Measurements from ENCODE around the gene FYN.

Gene FYN

DNA sequence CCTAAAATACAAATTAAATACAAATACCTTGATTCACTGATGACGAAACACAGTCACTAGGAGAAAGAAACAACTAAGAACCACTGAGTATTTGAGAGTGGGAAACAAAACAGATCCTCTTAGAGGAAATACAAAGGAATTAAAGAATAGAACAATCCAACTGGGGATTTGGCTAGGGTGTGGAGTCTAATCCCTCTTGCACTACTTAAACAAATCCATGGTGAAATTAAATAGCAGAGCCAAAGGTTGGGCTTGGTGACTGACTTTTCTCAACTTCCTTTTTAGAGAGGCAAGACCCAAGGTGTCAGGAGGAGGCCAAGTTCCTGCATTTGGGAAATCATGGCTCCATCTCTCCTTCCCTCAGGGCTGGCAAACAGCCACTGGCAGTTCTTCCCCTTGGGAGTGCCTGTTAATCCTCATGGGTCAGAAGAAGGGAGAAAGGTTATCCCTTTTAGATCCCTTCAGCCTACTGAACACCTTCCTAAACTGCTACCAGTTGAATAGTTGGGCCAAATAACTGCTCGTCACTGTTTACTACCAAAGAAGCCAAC, 166.3 kb downstream of the FYN start:
- TF ChIP-seq, protein P1, sequence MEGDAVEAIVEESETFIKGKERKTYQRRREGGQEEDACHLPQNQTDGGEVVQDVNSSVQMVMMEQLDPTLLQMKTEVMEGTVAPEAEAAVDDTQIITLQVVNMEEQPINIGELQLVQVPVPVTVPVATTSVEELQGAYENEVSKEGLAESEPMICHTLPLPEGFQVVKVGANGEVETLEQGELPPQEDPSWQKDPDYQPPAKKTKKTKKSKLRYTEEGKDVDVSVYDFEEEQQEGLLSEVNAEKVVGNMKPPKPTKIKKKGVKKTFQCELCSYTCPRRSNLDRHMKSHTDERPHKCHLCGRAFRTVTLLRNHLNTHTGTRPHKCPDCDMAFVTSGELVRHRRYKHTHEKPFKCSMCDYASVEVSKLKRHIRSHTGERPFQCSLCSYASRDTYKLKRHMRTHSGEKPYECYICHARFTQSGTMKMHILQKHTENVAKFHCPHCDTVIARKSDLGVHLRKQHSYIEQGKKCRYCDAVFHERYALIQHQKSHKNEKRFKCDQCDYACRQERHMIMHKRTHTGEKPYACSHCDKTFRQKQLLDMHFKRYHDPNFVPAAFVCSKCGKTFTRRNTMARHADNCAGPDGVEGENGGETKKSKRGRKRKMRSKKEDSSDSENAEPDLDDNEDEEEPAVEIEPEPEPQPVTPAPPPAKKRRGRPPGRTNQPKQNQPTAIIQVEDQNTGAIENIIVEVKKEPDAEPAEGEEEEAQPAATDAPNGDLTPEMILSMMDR (IDR thresholded peaks at IDR 0.05), result no peak

DNA sequence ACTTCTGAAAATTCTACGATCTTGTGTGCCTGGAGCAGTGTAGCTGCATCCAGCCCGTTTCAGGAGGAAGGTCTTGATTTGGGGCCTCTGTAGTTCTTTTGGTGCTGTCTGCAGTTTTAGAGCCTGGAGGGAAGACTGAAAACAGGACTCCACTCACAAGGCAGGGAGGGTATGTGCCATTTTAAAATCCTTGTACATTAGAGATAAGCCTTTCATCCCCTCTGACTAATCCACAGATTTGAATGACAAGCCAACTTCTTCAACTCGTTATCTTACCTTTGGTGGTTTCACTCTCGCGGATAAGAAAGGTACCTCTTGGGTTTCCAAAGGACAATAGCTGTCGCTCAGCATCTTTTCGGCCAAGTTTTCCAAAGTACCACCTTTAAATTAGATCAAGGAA, 169.5 kb downstream of the FYN start:
- TF ChIP-seq, protein P1 (IDR thresholded peaks at IDR 0.05), result no peak

DNA sequence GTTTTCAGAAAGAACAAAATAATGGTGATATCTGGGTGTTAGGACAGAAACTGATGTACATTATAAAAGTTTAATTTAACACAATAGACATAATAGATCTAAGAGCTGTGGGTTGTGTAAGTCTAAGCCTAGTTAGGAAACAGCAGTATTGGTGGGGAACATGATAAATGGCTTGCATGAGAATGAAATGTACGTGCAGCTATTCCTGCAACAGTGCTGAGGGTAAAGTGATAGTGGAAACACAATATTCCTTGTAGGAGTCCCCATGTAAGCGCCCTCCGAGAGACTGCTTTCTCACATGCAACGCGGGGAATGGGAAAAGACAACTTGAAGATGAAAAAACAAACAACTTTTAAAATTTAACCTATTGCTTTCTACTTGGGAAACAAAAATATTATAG, 171.0 kb downstream of the FYN start:
- TF ChIP-seq, protein P1 (IDR thresholded peaks at IDR 0.05), result no peak

DNA sequence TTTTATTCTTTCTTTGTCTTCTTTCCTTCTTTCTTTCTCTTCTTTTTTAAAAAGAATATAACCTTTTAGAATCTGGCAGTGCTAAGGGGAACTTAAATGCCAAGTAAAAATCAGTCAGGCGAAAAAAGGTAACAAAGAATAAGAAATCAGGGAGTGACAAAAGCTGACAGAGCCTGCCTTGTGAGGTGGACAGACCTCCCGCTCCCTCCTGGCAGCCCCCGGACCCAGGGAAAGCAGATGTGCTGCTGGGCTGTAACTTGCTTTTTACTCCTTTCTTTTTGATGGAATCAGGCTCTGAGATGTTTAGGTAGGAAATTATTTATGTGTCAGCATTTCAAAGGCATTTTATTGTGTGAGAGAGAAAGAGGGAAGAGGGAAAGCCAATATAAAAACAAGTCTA, 172.1 kb downstream of the FYN start:
- TF ChIP-seq, protein P1 (IDR thresholded peaks at IDR 0.05), result no peak

DNA sequence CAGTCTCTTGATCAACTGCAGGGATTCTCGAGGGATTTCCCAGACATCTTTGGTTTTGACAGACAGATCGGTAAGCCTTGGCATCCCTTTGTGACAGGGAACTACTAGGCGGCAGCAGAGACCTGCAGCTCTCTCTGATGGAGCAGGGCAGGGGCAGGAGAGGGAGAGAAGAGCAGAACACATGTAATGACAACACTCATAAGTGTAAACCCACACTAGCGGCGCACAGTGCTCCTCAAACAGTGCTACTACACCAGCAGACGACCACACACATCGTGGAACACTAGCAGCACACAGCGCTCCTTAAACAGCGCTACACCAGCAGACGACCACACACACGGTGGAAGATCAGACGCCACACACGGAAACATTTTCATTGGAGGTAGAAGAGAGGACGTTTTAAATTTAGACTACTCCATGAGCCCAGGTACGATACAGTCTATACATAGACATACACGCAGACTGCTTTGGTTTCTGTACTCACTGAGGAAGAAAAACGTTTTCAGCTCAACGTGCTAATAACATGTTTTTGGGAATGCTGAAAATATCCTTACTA, 173.0 kb downstream of the FYN start:
- TF ChIP-seq, protein P1 (IDR thresholded peaks at IDR 0.05), result no peak

DNA sequence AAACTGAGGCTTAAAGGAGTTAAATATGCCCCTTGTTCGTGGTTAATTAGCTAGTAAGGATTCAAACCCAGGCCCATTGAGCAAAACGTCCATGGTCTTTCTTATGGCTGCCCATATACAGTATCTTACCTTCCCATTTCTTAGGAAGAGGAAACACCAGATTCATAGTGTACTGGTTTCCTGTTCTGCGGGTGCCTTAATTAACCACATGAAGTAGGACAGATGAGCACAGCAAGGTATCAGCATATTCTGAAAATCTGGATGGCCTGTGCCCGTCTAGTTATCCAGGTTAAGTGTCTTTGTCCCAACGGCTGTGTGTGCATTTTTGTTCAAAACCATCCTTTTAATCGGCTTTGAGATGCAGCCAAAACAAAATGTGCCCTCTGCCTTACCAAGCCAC, 174.1 kb downstream of the FYN start:
- TF ChIP-seq, protein P1 (IDR thresholded peaks at IDR 0.05), result no peak

DNA sequence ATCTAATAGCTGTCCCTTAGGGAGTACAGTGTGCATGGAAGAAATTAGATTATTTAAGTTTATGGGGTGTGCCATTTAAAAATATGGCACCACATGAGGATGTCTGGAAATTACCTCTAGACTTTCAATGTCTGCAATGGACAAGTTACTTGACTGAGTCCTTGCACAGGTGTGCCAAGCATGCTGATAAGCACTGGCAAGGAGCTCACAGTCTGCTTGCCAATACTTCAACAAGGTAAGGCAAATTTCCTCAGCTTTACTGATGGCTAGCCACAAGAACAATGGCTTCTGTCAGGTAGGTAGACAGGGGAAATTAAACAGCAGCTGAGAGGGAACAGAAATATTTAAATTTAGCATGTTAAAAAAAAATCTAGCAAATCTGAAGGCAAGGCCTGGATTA, 176.4 kb downstream of the FYN start:
- TF ChIP-seq, protein P1 (IDR thresholded peaks at IDR 0.05), result no peak

All from LNCAP (cell line).